B cell (primary cell): ENCODE measurements around the gene HOXD1. TPM values are rescaled to one million over a fixed set of nuclear protein-coding genes. Genes with fewer than 3 reads are reported as not detected.

Source experiments
- ATAC-seq: fragments of 200-7000 bp; cut with Tn5 transposase; one replicate; pipeline ENCODE4 v1.10.0; 2021; ENCODE audit warnings: low read depth, mild to moderate bottlenecking, moderate number of reproducible peaks, moderate library complexity
- CTCF ChIA-PET: fragments of 350-600 bp; sonication (Branson Sonifier 250); formaldehyde crosslinking; loops from one replicate; lab custom pipeline; 2021; ENCODE audit warnings: antibody characterized with exemption, inconsistent platforms; lab: Charles Lee
- POLR2A ChIA-PET: fragments of 350-600 bp; sonication (Branson Sonifier 250); formaldehyde crosslinking; loops from one replicate; lab custom pipeline; 2021; ENCODE audit warnings: antibody characterized with exemption; lab: Charles Lee
- DNase-seq: peaks from one replicate; pipeline ENCODE4 v3.0.0; 2013
- H2AFZ ChIP-seq: 2 replicates; pipeline ENCODE4 v1.6.1; 2012; ENCODE audit warnings: mild to moderate bottlenecking, low read depth, low read length; ENCODE audit not compliant: insufficient read depth, poor library complexity, severe bottlenecking
- H3K27ac ChIP-seq, 2 donors: 1 replicate in 1 of 2; 2 replicates in 1 of 2; pipeline ENCODE4 v1.5.1; 2012 to 2013; ENCODE audit warnings: low read length in 2 of 2, mild to moderate bottlenecking in 2 of 2, moderate library complexity in 1 of 2
- H3K27me3 ChIP-seq, 4 experiments: fragments of 200-600 bp in 1 of 4; sonication (generic) in 1 of 4; replicated peaks in 1 of 4; 1 replicate in 2 of 4; 2 replicates in 2 of 4; pipeline versions ENCODE4 v1.6.1 to v1.7.0; 2013 to 2016; ENCODE audit warnings: low read length in 3 of 4, mild to moderate bottlenecking in 2 of 4, mixed read lengths in 1 of 4, moderate library complexity in 1 of 4; ENCODE audit not compliant: insufficient read depth in 4 of 4, control insufficient read depth in 3 of 4; ENCODE audit errors: control extremely low read depth in 1 of 4
- H3K36me3 ChIP-seq, 2 experiments: replicated peaks in 1 of 2; 1 replicate in 1 of 2; 2 replicates in 1 of 2; pipeline versions ENCODE4 v1.6.1 to v1.7.1; 2013; ENCODE audit warnings: low read length in 1 of 2; ENCODE audit not compliant: insufficient read depth in 2 of 2, control insufficient read depth in 1 of 2; ENCODE audit errors: control extremely low read depth in 1 of 2, extremely low read depth in 1 of 2
- H3K4me1 ChIP-seq, 2 donors: fragments of 200-600 bp in 1 of 2; sonication (generic) in 1 of 2; 1 replicate in 1 of 2; 2 replicates in 1 of 2; pipeline versions ENCODE4 v1.5.1 to v1.6.1; 2013 to 2017; ENCODE audit warnings: low read length in 2 of 2; ENCODE audit not compliant: control insufficient read depth in 2 of 2, insufficient read depth in 2 of 2
- H3K4me2 ChIP-seq: replicated peaks from 2 replicates; pipeline ENCODE3; 2012; ENCODE audit warnings: mild to moderate bottlenecking, low read depth, low read length; ENCODE audit not compliant: poor library complexity, severe bottlenecking
- H3K4me3 ChIP-seq, 5 experiments: fragments of 200-600 bp in 1 of 5; sonication (generic) in 1 of 5; 1 replicate in 3 of 5; 2 replicates in 2 of 5; pipeline versions ENCODE4 v1.5.1 to v1.7.0; 2011 to 2016; ENCODE audit warnings: low read length in 4 of 5, mild to moderate bottlenecking in 4 of 5, low read depth in 2 of 5, control low read depth in 1 of 5, moderate library complexity in 1 of 5; ENCODE audit not compliant: insufficient read depth in 1 of 5; ENCODE audit errors: control extremely low read depth in 1 of 5, extremely low read depth in 1 of 5
- H3K79me2 ChIP-seq: fragments of 200-600 bp; sonication (generic); one replicate; pipeline ENCODE4 v1.6.0; 2016; ENCODE audit warnings: low read length; ENCODE audit not compliant: control insufficient read depth, insufficient read depth
- H3K9ac ChIP-seq: fragments of 200-600 bp; sonication (generic); 2 replicates; pipeline ENCODE4 v1.6.1; 2017; ENCODE audit warnings: mild to moderate bottlenecking, low read length, moderate library complexity
- H3K9me3 ChIP-seq, 3 donors: one replicate each; pipeline versions ENCODE4 v1.6.1 to v1.7.1; 2013; ENCODE audit warnings: low read length in 2 of 3; ENCODE audit not compliant: control insufficient read depth in 2 of 3, insufficient read depth in 1 of 3; ENCODE audit errors: control extremely low read depth in 1 of 3
- H4K20me1 ChIP-seq: 2 replicates; pipeline ENCODE4 v1.6.0; 2012; ENCODE audit warnings: mild to moderate bottlenecking, low read length; ENCODE audit not compliant: insufficient read depth, control insufficient read depth, poor library complexity, severe bottlenecking
- H3K27ac Mint-ChIP-seq: one replicate; pipeline ENCODE4 v1.8.0; 2021; ENCODE audit warnings: mixed read lengths
- H3K27me3 Mint-ChIP-seq: one replicate; pipeline ENCODE4 v1.8.0; 2021; ENCODE audit warnings: mixed read lengths
- H3K4me1 Mint-ChIP-seq: one replicate; pipeline ENCODE4 v1.8.0; 2021; ENCODE audit warnings: mixed read lengths
- H3K4me3 Mint-ChIP-seq: one replicate; pipeline ENCODE4 v1.8.0; 2021; ENCODE audit warnings: mixed read lengths
- H3K9me3 Mint-ChIP-seq: one replicate; pipeline ENCODE4 v1.8.0; 2022; ENCODE audit warnings: mixed read lengths; ENCODE audit not compliant: insufficient read depth
- CTCF ChIP-seq: fragments of 200-600 bp; IDR thresholded peaks from one replicate; pipeline ENCODE4 v1.8.0; 2022; ENCODE audit warnings: antibody characterized with exemption, mild to moderate bottlenecking
- EZH2 ChIP-seq: IDR thresholded peaks from 2 replicates; pipeline ENCODE4 v1.6.1; 2012; ENCODE audit warnings: borderline replicate concordance, low read depth, mild to moderate bottlenecking, moderate library complexity, low read length; ENCODE audit not compliant: insufficient read depth, poor library complexity, severe bottlenecking
- WGBS: methylation state at CpG from one replicate; pipeline ENCODE4 v1.1.5; 2013; ENCODE audit warnings: missing lambda C conversion rate; ENCODE audit not compliant: insufficient coverage; 5-methylcytosine and 5-hydroxymethylcytosine counted together
- intact Hi-C: fragments of 100-400 bp; cut with micrococcal nuclease; formaldehyde crosslinking; loops from one replicate; pipeline ENCODE4 v1.10.0; 2022
- polyA plus RNA-seq: library from polyadenylated mRNA; depleted of rRNA; stranded (reverse); fragments of >200 nt; gene quantifications from 2 replicates; pipeline ENCODE4 v1.2.3, GENCODE V29; 2012
- total RNA-seq, 2 donors: library from RNA; stranded (reverse); fragments of 120-200 nt in 1 of 2; gene quantifications; 1 replicate in 1 of 2; 2 replicates in 1 of 2; pipeline versions ENCODE4 v1.2.3 to v1.2.4, GENCODE V29; 2013 to 2022

The HOXD1 gene
- total and polyA plus RNA-seq, 2 donors (not counting 1 experiment from before 2014, with no cell fraction given), result not detected

DNA sequence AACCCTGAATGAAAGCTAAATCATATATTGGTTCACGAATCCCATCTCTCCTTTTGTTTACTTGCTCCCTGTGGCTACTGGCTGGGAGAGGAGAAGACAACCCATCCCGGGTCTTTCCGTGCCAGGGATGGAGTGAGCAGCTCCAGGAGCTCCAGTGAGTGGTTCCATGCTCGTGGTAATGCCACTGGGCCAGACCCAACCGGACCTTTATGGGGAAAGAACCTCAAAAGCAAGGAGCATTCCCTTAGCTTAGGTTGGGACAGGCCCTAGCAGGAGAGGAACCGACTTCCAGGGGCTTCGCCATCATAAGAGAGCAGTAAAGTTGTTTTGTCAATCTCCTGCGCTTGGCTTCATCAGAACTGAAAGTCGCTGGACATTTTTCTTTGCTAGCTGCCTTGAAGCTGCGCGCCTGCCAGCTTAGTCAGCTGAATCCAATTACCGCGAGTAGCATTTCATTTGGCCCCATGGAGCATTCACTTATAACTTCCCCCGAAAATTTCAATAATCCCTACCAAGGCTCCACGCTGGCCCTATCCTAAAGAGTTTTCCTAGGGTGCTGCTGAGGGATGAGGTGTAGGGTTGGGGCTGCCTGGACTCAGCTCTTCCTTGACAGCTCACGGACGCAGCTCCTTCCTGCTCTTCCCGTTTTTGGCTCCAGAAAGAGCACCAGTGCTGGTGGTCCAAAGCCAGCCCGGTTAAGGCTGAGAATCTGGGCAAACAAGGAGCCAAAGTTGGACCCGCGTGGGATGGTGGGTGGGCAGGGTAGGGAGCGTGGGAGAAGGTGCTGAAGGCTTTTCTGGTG is 26.4 kb upstream of the HOXD1 start:
- Mint-ChIP-seq H3K9me3 (peaks cover 2% of the 10 kb centered on the region), H3K4me3 (no peak overlapping the region), H3K27ac (no peak overlapping the region), H3K4me1 (peaks cover 9% of the 10 kb centered on the region), H3K27me3 (peaks cover 69% of the 10 kb centered on the region)
- Histone ChIP-seq H3K36me3 (no peaks in the 10 kb centered on the region), H3K27me3 (peaks cover 0 to 89% (median 58%) of the 10 kb centered on the region in 4 experiments), H3K4me2 (no peak overlapping the region), H3K4me1 (peaks cover 12 to 21% of the 10 kb centered on the region in 2 donors), H3K9ac (no peak overlapping the region), H3K27ac (no peak overlapping the region), H3K4me3 (no peak overlapping the region), H3K9me3 (peaks cover 0 to 68% (median 0%) of the 10 kb centered on the region in 3 donors), H3K79me2 (no peaks in the 10 kb centered on the region), H4K20me1 (no peaks in the 10 kb centered on the region), H2AFZ (no peak overlapping the region)
- no peak for ATAC-seq
- POLR2A ChIA-PET, result no interaction called here
- DNase-seq, result no peak
- WGBS, result 19% methylated on average over 14 of the region's 22 CpGs
- TF ChIP-seq CTCF (no peak), EZH2 (no peak)
- intact Hi-C loops, result no loop called here
- CTCF ChIA-PET, result interaction anchor here (1.3 kb wide), 1 partner anchor 32 kb away, joined by 3 read pairs; no protein-coding TSS in a partner anchor

GRCh38 chr2:176162911-176163671 is 25.4 kb upstream of the HOXD1 start:
- H3K4me1 Mint-ChIP-seq, result peaks cover 6% of the 10 kb centered on the region
- no peak overlapping the region for H3K4me2 ChIP-seq
- intact Hi-C loops, result no loop called here
- H3K27me3 ChIP-seq, result peaks cover 0 to 85% (median 60%) of the 10 kb centered on the region in 4 experiments
- H3K4me1 ChIP-seq, result peaks cover 9 to 16% of the 10 kb centered on the region in 2 donors
- H3K9me3 ChIP-seq, result peaks cover 0 to 63% (median 0%) of the 10 kb centered on the region in 3 donors
- no peaks in the 10 kb centered on the region for H3K9me3 Mint-ChIP-seq
- H3K4me3 ChIP-seq, result no peak overlapping the region
- DNase-seq (no peak), ATAC-seq (no peak)
- H3K27me3 Mint-ChIP-seq, result peaks cover 72% of the 10 kb centered on the region
- H3K27ac ChIP-seq, result no peak overlapping the region
- no peaks in the 10 kb centered on the region for H3K36me3 ChIP-seq
- CTCF ChIA-PET, result no interaction called here
- no peaks in the 10 kb centered on the region for H4K20me1 ChIP-seq
- no peak overlapping the region for H3K4me3 Mint-ChIP-seq
- no peak for TF ChIP-seq CTCF
- TF ChIP-seq EZH2, result no peak
- no peak overlapping the region for H3K27ac Mint-ChIP-seq
- no peaks in the 10 kb centered on the region for H3K79me2 ChIP-seq
- H2AFZ ChIP-seq, result no peak overlapping the region
- no peak overlapping the region for H3K9ac ChIP-seq
- 10% methylated on average over 28 of the region's 29 CpGs for WGBS
- POLR2A ChIA-PET, result no interaction called here
